ENCODE data around the gene PALLD. TPM values are rescaled to one million over a fixed set of nuclear protein-coding genes. Genes with fewer than 3 reads are reported as not detected.

The PALLD gene
- total and polyA plus RNA-seq, 2 of the 8 experiments (the other 6 are each of a cell fraction or from before 2014, with no cell fraction given): 10.5 to 25.0 TPM

GRCh38 chr4:168633496-168633895 lies 136.6 kb downstream of the PALLD start:
- CTCF ChIA-PET (ENCODE audit: partially characterized antibody): interaction anchor here (1.0 to 2.7 kb wide), 5 partner anchors 9 to 286 kb away, joined by 3 to 11 read pairs (median 6); no protein-coding TSS in a partner anchor
- no peaks in the 10 kb centered on the region for H3K79me2 ChIP-seq (ENCODE audit: control insufficient read depth in 1 of 2, insufficient read depth in 2 of 2, low read length in 2 of 2)
- TF ChIP-seq EZH2 (IDR thresholded peaks at IDR 0.05; ENCODE audit: low read depth, low read length, severe bottlenecking): no peak
- no peak for TF ChIP-seq SP4 (IDR thresholded peaks at IDR 0.05; ENCODE audit: low read length)
- TF ChIP-seq CBX8 (IDR thresholded peaks at IDR 0.05; ENCODE audit: borderline replicate concordance, low read depth, low read length): no peak
- no peak for TF ChIP-seq HDAC2 (IDR thresholded peaks at IDR 0.05; ENCODE audit: borderline replicate concordance in 1 of 2, low read depth in 2 of 2, low read length in 2 of 2)
- no peak for TF ChIP-seq CTCF (IDR thresholded peaks at IDR 0.05; ENCODE audit: control extremely low read depth in 1 of 3, insufficient read depth in 1 of 3, low read depth in 1 of 3, low read length in 3 of 3)
- TF ChIP-seq SRF (IDR thresholded peaks at IDR 0.05; ENCODE audit: low read depth, low read length): no peak
- TF ChIP-seq SP1 (IDR thresholded peaks at IDR 0.05; ENCODE audit: low read depth, low read length): no peak
- TF ChIP-seq SP2 (IDR thresholded peaks at IDR 0.05; ENCODE audit: low read length): no peak
- TF ChIP-seq KDM4A (IDR thresholded peaks at IDR 0.05; ENCODE audit: low read depth, low read length, severe bottlenecking): no peak
- TF ChIP-seq ASH2L (IDR thresholded peaks at IDR 0.05; ENCODE audit: low read length): no peak
- no peak for TF ChIP-seq SUZ12 (IDR thresholded peaks at IDR 0.05; ENCODE audit: low read length)

More at GRCh38 chr4:168633496-168633895, 136.6 kb downstream of the PALLD start:
- no peak for DNase-seq (ENCODE audit: low read depth in 1 of 2, low spot score in 2 of 2)
- no peak overlapping the region; a peak in 1 of 4 replicates for H3K4me2 ChIP-seq (ENCODE audit: insufficient read depth in 1 of 2, low read depth in 2 of 2, low read length in 2 of 2)
- no peak overlapping the region for H3K27ac ChIP-seq (ENCODE audit: low read depth, low read length)
- 81% methylated on average over 1 of the region's 1 CpG; no CpG with 5 or more reads in 1 of the 2 experiments for WGBS, 2 experiments (ENCODE audit: extremely low coverage in 1 of 2, insufficient coverage in 1 of 2, insufficient read length in 1 of 2, insufficient replicate concordance in 2 of 2, low coverage in 1 of 2, low lambda C conversion rate in 2 of 2, missing lambda C conversion rate in 1 of 2)
- no peak overlapping the region for H4K5ac ChIP-seq (ENCODE audit: insufficient read length, low read depth, low read length)
- H2BK12ac ChIP-seq (ENCODE audit: low read depth, low read length): no peak overlapping the region
- no peak for FAIRE-seq
- no peak overlapping the region for H2AK5ac ChIP-seq (ENCODE audit: low read depth, low read length)
- POLR2A ChIA-PET (ENCODE audit: partially characterized antibody): interaction anchor here (0.7 to 1.0 kb wide), 2 partner anchors 64 to 198 kb away, joined by 3 read pairs; no protein-coding TSS in a partner anchor
- H3K4me3 ChIP-seq (ENCODE audit: extremely low read depth in 1 of 4, insufficient read depth in 2 of 4, low read depth in 3 of 4, low read length in 4 of 4): no peak overlapping the region; a peak in 1 of 8 replicates
- H3K9ac ChIP-seq (replicated peaks in 1 of 4; ENCODE audit: extremely low read depth in 1 of 4, low read depth in 3 of 4, low read length in 3 of 4): no peak overlapping the region
- no peak overlapping the region for H2BK20ac ChIP-seq (ENCODE audit: low read length)
- no peaks in the 10 kb centered on the region for H3K36me3 ChIP-seq (ENCODE audit: control insufficient read depth in 2 of 4, insufficient read depth in 4 of 4, low read length in 3 of 4)
- no peak overlapping the region for H2BK15ac ChIP-seq (ENCODE audit: low read length)
- H3K18ac ChIP-seq (ENCODE audit: extremely low read depth, low read length): no peak overlapping the region
- H2BK5ac ChIP-seq (ENCODE audit: low read depth, low read length): no peak overlapping the region
- peaks cover 2% of the 10 kb centered on the region for H3K23me2 ChIP-seq (ENCODE audit: low read depth, low read length)
- peaks cover 6 to 22% (median 16%) of the 10 kb centered on the region in 4 experiments; a peak in 6 of 7 replicates for H3K4me1 ChIP-seq (replicated peaks in 1 of 4; ENCODE audit: control insufficient read depth in 3 of 4, insufficient read depth in 4 of 4, low read length in 3 of 4)
- H4K8ac ChIP-seq (ENCODE audit: extremely low read depth, insufficient read depth, low read length): no peak overlapping the region
- no peaks in the 10 kb centered on the region for H3K79me1 ChIP-seq (ENCODE audit: low read depth, low read length)
- no peaks in the 10 kb centered on the region for H3K9me3 ChIP-seq (ENCODE audit: insufficient read depth in 2 of 2, low read depth in 1 of 2, low read length in 1 of 2)
- H4K20me1 ChIP-seq (replicated peaks in 1 of 2; ENCODE audit: control insufficient read depth in 1 of 2, insufficient read depth in 2 of 2, low read length in 2 of 2): no peaks in the 10 kb centered on the region
- H2AFZ ChIP-seq (ENCODE audit: low read length): no peak overlapping the region
- no peak overlapping the region for H3K56ac ChIP-seq (replicated peaks; ENCODE audit: insufficient read length, low read depth, low read length)
- H3K4ac ChIP-seq (replicated peaks; ENCODE audit: insufficient read length, low read depth, low read length): no peak overlapping the region
- H3K23ac ChIP-seq (ENCODE audit: insufficient read length): no peak overlapping the region
- H3K14ac ChIP-seq (ENCODE audit: insufficient read length): no peak overlapping the region
- H3K27me3 ChIP-seq (replicated peaks in 1 of 4; ENCODE audit: control insufficient read depth in 3 of 4, extremely low read depth in 1 of 4, insufficient read depth in 3 of 4, low read length in 3 of 4): peaks cover 0 to 1% (median 0%) of the 10 kb centered on the region in 4 experiments; a peak in 3 of 7 replicates
- H4K91ac ChIP-seq (replicated peaks; ENCODE audit: insufficient read length, low read length): no peak overlapping the region
- H2BK120ac ChIP-seq (replicated peaks; ENCODE audit: low read depth, low read length): no peak overlapping the region

Data from H1 (cell line).